ENCODE results near the gene MBD5. TPM values are rescaled to one million over a fixed set of nuclear protein-coding genes. Genes with fewer than 3 reads are reported as not detected.
A peak's percentile ranks its signal among the peaks of the same experiment; 100 is the strongest.

MBD5 gene
- total and polyA plus RNA-seq, 2 of the 4 experiments (the other 2 are of a cell fraction) = 9.8 to 14.2 TPM

DNA sequence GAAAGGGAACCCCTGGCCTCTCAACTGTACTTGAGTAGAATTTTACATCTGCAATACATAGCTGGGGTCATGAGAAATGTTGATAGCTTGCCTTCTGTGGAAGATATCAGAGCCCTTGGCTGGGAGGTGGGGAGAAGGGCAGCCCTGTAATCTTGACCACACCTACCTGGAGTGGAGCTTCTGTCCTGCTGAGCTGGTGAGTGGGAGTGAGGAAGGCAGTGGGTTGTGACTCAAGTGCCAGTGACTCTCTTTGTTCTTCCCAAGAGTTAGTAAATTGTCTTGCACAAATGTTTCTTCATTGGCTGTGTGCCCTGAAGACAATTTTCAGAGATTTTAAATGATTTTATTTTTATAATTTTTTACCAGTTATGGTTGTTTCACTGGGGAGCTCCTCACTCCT lies 277.3 kb downstream of the MBD5 start:
- Histone ChIP-seq H3K79me1 (ENCODE audit: low read depth in 1 of 2, low read length in 2 of 2) (no peaks in the 10 kb centered on the region), H2AK9ac (replicated peaks; ENCODE audit: low read depth, low read length, poor library complexity) (no peak overlapping the region), H3K9me1 (ENCODE audit: insufficient read depth, low read length) (peaks cover 4% of the 10 kb centered on the region; the same call in 1 of the 2 replicates), H3K4me2 (ENCODE audit: low read depth, low read length) (no peak overlapping the region), H3K4ac (ENCODE audit: low read depth, low read length) (no peak overlapping the region), H3K4me3 (ENCODE audit: insufficient read depth, low read depth, low read length) (no peak overlapping the region), H4K20me1 (ENCODE audit: insufficient read depth, low read length) (no peaks in the 10 kb centered on the region), H2AFZ (replicated peaks; ENCODE audit: low read length, poor library complexity) (no peak overlapping the region), H2BK5ac (ENCODE audit: low read depth, low read length, poor library complexity, severe bottlenecking) (no peak overlapping the region), H3K36me3 (ENCODE audit: control insufficient read depth, insufficient read depth, low read length) (no peaks in the 10 kb centered on the region), H3K9me3 (ENCODE audit: control insufficient read depth, insufficient read depth, low read length) (no peaks in the 10 kb centered on the region), H4K8ac (ENCODE audit: low read depth in 2 of 2, low read length in 2 of 2) (no peak overlapping the region), H2BK120ac (ENCODE audit: low read depth, low read length) (no peak overlapping the region), H3K23ac (ENCODE audit: low read depth, low read length) (no peak overlapping the region), H3K4me1 (ENCODE audit: control insufficient read depth, insufficient read depth, low read length) (no peaks in the 10 kb centered on the region; the same call in 1 of the 2 replicates), H3K27me3 (ENCODE audit: control insufficient read depth, insufficient read depth, low read length) (no peaks in the 10 kb centered on the region), H3K9ac (ENCODE audit: low read depth, low read length) (no peak overlapping the region), H2BK15ac (ENCODE audit: low read depth, low read length) (no peak overlapping the region), H3K14ac (replicated peaks; ENCODE audit: low read depth, low read length) (no peak overlapping the region), H3K56ac (ENCODE audit: extremely low read depth, insufficient read depth, low read length) (no peak overlapping the region), H3K18ac (ENCODE audit: low read depth, low read length) (no peak overlapping the region), H2BK20ac (ENCODE audit: low read depth, low read length) (no peak overlapping the region), H2AK5ac (ENCODE audit: low read depth, low read length) (no peak overlapping the region), H4K5ac (ENCODE audit: low read depth, low read length) (no peak overlapping the region), H3K27ac (ENCODE audit: insufficient read depth, low read length) (no peak overlapping the region), H4K91ac (ENCODE audit: insufficient read depth, low read depth, low read length) (no peak overlapping the region)
- no peak for TF ChIP-seq RCOR1 (IDR thresholded peaks at IDR 0.05; ENCODE audit: insufficient replicate concordance, low read length)
- TF ChIP-seq ELK1 (IDR thresholded peaks at IDR 0.05; ENCODE audit: borderline replicate concordance, low read depth, low read length) = no peak
- no peak for TF ChIP-seq USF2 (IDR thresholded peaks at IDR 0.05; ENCODE audit: low read depth, low read length)
- TF ChIP-seq MAFK (IDR thresholded peaks at IDR 0.05; ENCODE audit: low read depth, low read length) = no peak
- TF ChIP-seq CHD1 (IDR thresholded peaks at IDR 0.05; ENCODE audit: low read depth, low read length) = no peak
- TF ChIP-seq POLR2A (IDR thresholded peaks at IDR 0.05; ENCODE audit: low read depth, low read length) = no peak
- TF ChIP-seq CTCF (conservative IDR thresholded peaks at IDR 0.05; ENCODE audit: low read depth, low read length) = no peak
- no peak for TF ChIP-seq RFX5 (IDR thresholded peaks at IDR 0.05; ENCODE audit: low read depth, low read length)
- TF ChIP-seq CEBPB (IDR thresholded peaks at IDR 0.05; ENCODE audit: low read depth, low read length) = no peak
- TF ChIP-seq BHLHE40 (IDR thresholded peaks at IDR 0.05; ENCODE audit: low read depth, low read length) = no peak
- no peak for TF ChIP-seq MAZ (IDR thresholded peaks at IDR 0.05; ENCODE audit: borderline replicate concordance, low read depth, low read length)
- TF ChIP-seq NFE2L2 (IDR thresholded peaks at IDR 0.05; ENCODE audit: low read depth, low read length) = no peak
- TF ChIP-seq MXI1 (IDR thresholded peaks at IDR 0.05; ENCODE audit: borderline replicate concordance, low read depth, low read length) = no peak
- no peak for TF ChIP-seq FOS (IDR thresholded peaks at IDR 0.05; ENCODE audit: low read depth, low read length)
- no peak for TF ChIP-seq SMC3 (IDR thresholded peaks at IDR 0.05; ENCODE audit: low read depth, low read length)
- ATAC-seq (ENCODE audit: low read depth) = no peak
- CTCF ChIA-PET = interaction anchor here (1.1 kb wide), 1 partner anchor 15 kb away, joined by 4 read pairs; no protein-coding TSS in a partner anchor
- dilution Hi-C loops (cut with HindIII; ENCODE audit: low sequenced_read_pairs, unreplicated experiment) (no loop called here), in situ Hi-C loops (cut with MboI; ENCODE audit: low sequenced_read_pairs) (no loop called here), intact Hi-C loops (cut with micrococcal nuclease) (no loop called here)
- peak; percentile 16 for DNase-seq
- no TSS peak for BruUV-seq (replicated peaks)
- POLR2A ChIA-PET (ENCODE audit: unreplicated experiment) = no interaction called here

All from IMR-90 (cell line).